Subcutaneous adipose tissue (tissue), 4 donors: ENCODE results near the gene RELT. TPM values are rescaled to one million over a fixed set of nuclear protein-coding genes. Genes with fewer than 3 reads are reported as not detected.

Source experiments
- CTCF ChIP-seq: fragments of 450-650 bp; IDR thresholded peaks from one replicate; pipeline ENCODE4 v1.5.1; 2016; ENCODE audit warnings: low read depth, mild to moderate bottlenecking, control low read depth, antibody characterized with exemption, moderate library complexity
- total RNA-seq, 4 donors: library from RNA; depleted of rRNA; stranded (reverse); fragments of >200 nt; gene quantifications; one replicate each; pipeline ENCODE4 v1.1.0, GENCODE V29; 2016

RELT gene
- total RNA-seq, 4 donors from 2014 or later: 3.1 to 5.1 (median 4.0) TPM

GRCh38 chr11:73411031-73411430 lies 34.8 kb downstream of the RELT start:
- no peak for TF ChIP-seq CTCF

- no peak for TF ChIP-seq CTCF
Observed at GRCh38 chr11:73412308-73412707, 36.1 kb downstream of the RELT start.

- TF ChIP-seq CTCF: no peak
Observed at GRCh38 chr11:73413256-73413655, 37.1 kb downstream of the RELT start.

DNA sequence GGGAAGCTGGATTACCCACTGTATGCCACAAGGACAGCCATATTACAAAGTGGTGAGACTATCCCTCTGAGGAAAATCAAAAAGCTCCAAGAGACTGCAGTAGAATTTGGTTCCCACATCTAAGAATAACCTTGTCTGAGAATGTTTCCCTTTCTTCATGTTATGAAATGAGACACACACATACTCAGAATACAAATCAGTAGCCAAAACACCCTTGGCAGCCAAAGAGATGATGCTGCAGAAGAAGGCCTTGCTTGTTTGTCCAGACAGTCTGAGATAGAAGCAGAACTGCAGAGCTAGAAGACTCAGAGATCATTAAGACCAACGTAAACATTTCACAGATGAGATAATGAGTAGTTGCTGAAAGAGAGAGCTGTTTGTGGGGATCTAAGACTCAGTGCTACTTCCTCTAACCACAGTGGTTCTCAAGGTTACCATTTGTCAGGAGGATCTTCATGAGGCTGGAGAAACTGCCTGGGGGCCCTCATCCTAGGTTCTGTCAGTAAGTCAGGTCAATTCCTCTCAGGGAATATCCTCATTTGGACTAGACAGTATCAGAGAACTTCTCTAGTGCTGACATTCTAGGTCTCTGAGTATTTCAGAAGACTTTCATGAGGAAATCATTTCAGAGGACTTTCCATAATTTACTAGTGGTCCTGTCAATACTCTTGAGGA lies 38.9 kb downstream of the RELT start:
- TF ChIP-seq CTCF: no peak

DNA sequence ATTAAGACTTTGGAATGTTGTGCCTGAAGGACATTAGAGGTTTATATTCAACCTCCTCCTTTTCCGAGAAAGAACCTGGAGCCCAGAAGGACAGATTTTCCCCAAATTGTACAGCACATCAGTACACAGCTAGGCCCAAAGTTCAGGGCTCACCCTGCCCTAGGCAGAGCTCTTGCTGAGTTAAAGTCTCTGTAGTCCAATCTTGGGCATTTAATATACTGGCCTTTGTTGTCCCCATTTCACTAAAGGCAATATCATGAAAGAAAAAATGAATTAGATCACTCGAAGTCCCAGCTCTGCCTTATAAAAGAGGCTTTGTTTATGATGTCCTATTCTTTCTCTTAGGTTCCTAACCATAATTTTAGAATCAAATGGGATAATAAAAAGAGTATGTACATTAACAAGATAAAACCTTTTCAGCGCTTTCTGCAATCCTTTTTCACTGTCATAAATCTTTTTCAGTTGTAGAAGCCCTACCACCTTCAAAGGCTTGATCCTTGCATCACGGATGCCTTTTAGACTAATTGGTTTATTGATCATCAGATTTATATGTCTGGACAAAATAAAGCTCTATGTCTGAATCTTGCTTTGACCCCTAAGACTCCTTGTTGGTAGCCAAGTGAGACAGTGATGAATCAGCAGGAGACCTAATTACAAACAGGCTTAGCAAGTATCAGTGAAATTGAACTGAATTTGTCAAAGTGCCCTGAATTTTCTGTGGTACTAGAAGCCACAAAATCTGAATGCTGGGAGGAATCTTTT lies 39.8 kb downstream of the RELT start:
- no peak for TF ChIP-seq CTCF

DNA sequence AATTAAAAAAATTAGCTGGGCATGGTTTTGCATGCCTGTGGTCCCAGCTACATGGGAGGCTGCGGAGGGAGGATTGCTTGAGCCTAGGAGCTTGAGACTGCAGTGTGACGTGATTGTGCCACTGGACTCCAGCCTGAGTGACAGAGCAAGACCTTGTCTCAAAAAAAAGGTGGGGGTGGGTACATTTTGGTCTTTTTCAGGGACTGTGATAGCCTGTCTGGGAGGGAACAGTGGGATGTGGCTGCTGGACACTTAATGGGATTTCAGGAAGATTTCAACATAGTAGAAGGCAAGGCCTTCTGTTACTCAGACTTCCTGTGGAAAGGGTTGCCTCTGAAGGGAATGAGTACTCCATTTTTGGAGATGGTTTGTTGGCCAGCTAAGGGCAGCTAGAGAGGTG lies 40.6 kb downstream of the RELT start:
- no peak for TF ChIP-seq CTCF

- TF ChIP-seq CTCF: no peak
Observed at GRCh38 chr11:73420136-73420535, 43.9 kb downstream of the RELT start.
